K562 (cell line): Measurements from ENCODE around the gene CUL1. TPM values are rescaled to one million over a fixed set of nuclear protein-coding genes. Genes with fewer than 3 reads are reported as not detected.
A peak's percentile ranks its signal among the peaks of the same experiment; 100 is the strongest.

Source experiments
- ASH1L ChIP-seq: fragments of 450-650 bp; IDR thresholded peaks from 2 replicates; pipeline ENCODE4 v1.6.1; 2018; ENCODE audit warnings: borderline replicate concordance, mild to moderate bottlenecking, low read depth; ENCODE audit not compliant: partially characterized antibody
- BACH1 ChIP-seq: fragments of 200-800 bp; sonication (Bioruptor generic); IDR thresholded peaks from 2 replicates; pipeline ENCODE4 v1.6.1; 2016; ENCODE audit warnings: missing genetic modification characterization, missing compliant biosample characterization
- CHD1 ChIP-seq: fragments of 200-600 bp; sonication (generic); IDR thresholded peaks from one replicate; pipeline ENCODE4 v1.6.1; 2012; ENCODE audit warnings: mild to moderate bottlenecking, moderate library complexity, low read length, inconsistent platforms
- ETV5 ChIP-seq: sonication (generic); formaldehyde crosslinking; IDR thresholded peaks from 2 replicates; pipeline ENCODE4 v1.4.0; 2020; ENCODE audit warnings: low read depth, mild to moderate bottlenecking, missing genetic modification reagents
- FOS ChIP-seq: IDR thresholded peaks from 3 replicates; pipeline ENCODE4 v1.6.1; 2011; ENCODE audit not compliant: insufficient read length; ENCODE audit errors: extremely low read depth
- FOXK2 ChIP-seq, 2 experiments: fragments of 450-650 bp; IDR thresholded peaks in 1 of 2; conservative IDR thresholded peaks in 1 of 2; 2 replicates each; pipeline ENCODE4 v1.6.1; 2016; ENCODE audit warnings: low read depth in 2 of 2, mild to moderate bottlenecking in 1 of 2
- HNRNPL ChIP-seq: fragments of 200-400 bp; formaldehyde crosslinking; IDR thresholded peaks from 2 replicates; pipeline ENCODE4 v1.6.1; 2017; ENCODE audit warnings: low read depth, mild to moderate bottlenecking, low read length
- JUN ChIP-seq, 2 experiments: sonication (generic) in 1 of 2; formaldehyde crosslinking in 1 of 2; IDR thresholded peaks; 2 replicates each; pipeline versions ENCODE4 v1.6.1 to v1.8.0; 2012 to 2022; ENCODE audit warnings: borderline replicate concordance in 2 of 2, mild to moderate bottlenecking in 2 of 2, improper control_type of control experiment in 1 of 2, low read depth in 1 of 2, low read length in 1 of 2, missing genetic modification reagents in 1 of 2
- KAT2B ChIP-seq: IDR thresholded peaks from one replicate; pipeline ENCODE4 v1.6.1; 2012; ENCODE audit warnings: low read depth, mild to moderate bottlenecking, control low read depth, inconsistent platforms, low read length, moderate library complexity
- MEF2A ChIP-seq: IDR thresholded peaks from 2 replicates; pipeline ENCODE4 v1.6.1; 2011; ENCODE audit warnings: low read depth, mild to moderate bottlenecking, low read length, moderate library complexity; ENCODE audit not compliant: control insufficient read depth
- MIER1 ChIP-seq: fragments of 450-650 bp; IDR thresholded peaks from 2 replicates; pipeline ENCODE4 v1.6.1; 2016; ENCODE audit warnings: antibody characterized with exemption, mild to moderate bottlenecking, low read depth
- NFIX ChIP-seq: fragments of 250-450 bp; sonication (Bioruptor Pico); IDR thresholded peaks from 2 replicates; pipeline ENCODE4 v1.4.0; 2020; ENCODE audit warnings: low read depth, mild to moderate bottlenecking, moderate library complexity
- NFYB ChIP-seq: IDR thresholded peaks from 2 replicates; pipeline ENCODE4 v1.6.1; 2011; ENCODE audit warnings: mild to moderate bottlenecking, moderate library complexity; ENCODE audit not compliant: insufficient read length; ENCODE audit errors: extremely low read depth
- PCBP2 ChIP-seq: fragments of 200-400 bp; formaldehyde crosslinking; IDR thresholded peaks from 2 replicates; pipeline ENCODE4 v1.6.1; 2018; ENCODE audit warnings: low read length, low read depth, mild to moderate bottlenecking, moderate library complexity; ENCODE audit not compliant: poor library complexity, severe bottlenecking
- RFX1 ChIP-seq: fragments of 450-650 bp; IDR thresholded peaks from 2 replicates; pipeline ENCODE4 v1.6.1; 2016; ENCODE audit warnings: mild to moderate bottlenecking, moderate library complexity
- SMAD3 ChIP-seq: fragments of 450-650 bp; formaldehyde crosslinking; conservative IDR thresholded peaks from 2 replicates; pipeline ENCODE4 v1.4.0; 2020; ENCODE audit warnings: mild to moderate bottlenecking
- SUPT5H ChIP-seq: fragments of 450-650 bp; IDR thresholded peaks from 2 replicates; pipeline ENCODE4 v1.6.1; 2016
- TEAD1 ChIP-seq, 2 experiments: fragments of 450-650 bp in 1 of 2; sonication (generic) in 1 of 2; formaldehyde crosslinking; IDR thresholded peaks; 2 replicates each; pipeline versions ENCODE4 v1.4.0 to v1.8.0; 2020 to 2022; ENCODE audit warnings: mild to moderate bottlenecking in 2 of 2, missing genetic modification reagents in 1 of 2
- ZKSCAN8 ChIP-seq: fragments of 200-800 bp; sonication (Bioruptor generic); IDR thresholded peaks from 2 replicates; pipeline ENCODE4 v1.6.1; 2016; ENCODE audit warnings: missing genetic modification characterization, missing compliant biosample characterization
- ZNF134 ChIP-seq: fragments of 250-450 bp; sonication (Bioruptor Pico); conservative IDR thresholded peaks from 2 replicates; pipeline ENCODE4 v1.4.0; 2020
- ZNF263 ChIP-seq: sonication (generic); formaldehyde crosslinking; IDR thresholded peaks from 2 replicates; pipeline ENCODE4 v1.8.0; 2022; ENCODE audit warnings: mild to moderate bottlenecking, missing genetic modification reagents, borderline replicate concordance
- ZNF316 ChIP-seq: fragments of 450-650 bp; IDR thresholded peaks from 2 replicates; pipeline ENCODE4 v1.6.1; 2016
- ZNF696 ChIP-seq: fragments of 250-450 bp; sonication (Bioruptor Pico); conservative IDR thresholded peaks from 2 replicates; pipeline ENCODE4 v1.4.0; 2020; ENCODE audit warnings: mild to moderate bottlenecking, moderate library complexity
- polyA plus RNA-seq, 8 experiments: library from polyadenylated mRNA; depleted of rRNA in 4 of 8; stranded (reverse) in 5 of 8; unstranded in 3 of 8; fragments of >200 nt; fragmentation: Nextera tagmentation in 2 of 8; fragmentation: Illumina TruSeq in 1 of 8; extraction: Ambion mirVana in 2 of 8; extraction: Trizol in 1 of 8; gene quantifications; 2 replicates each; pipeline versions ENCODE4 v1.2.1 to v1.2.3, GENCODE V29; 2011 to 2014; ENCODE audit warnings: inconsistent platforms in 1 of 8, missing spikeins in 1 of 8
- total RNA-seq, 7 experiments: library from RNA; depleted of rRNA in 6 of 7; stranded (reverse); fragments of >200 nt in 6 of 7; fragmentation: Illumina TruSeq in 2 of 7; extraction: Trizol in 2 of 7; gene quantifications; 2 replicates each; pipeline versions ENCODE4 v1.2.1 to v1.2.3, GENCODE V29; 2011 to 2021; ENCODE audit warnings: low replicate concordance in 1 of 7
- TF ChIP-seq, protein P1 (sequence below): fragments of 450-650 bp; formaldehyde crosslinking; conservative IDR thresholded peaks from 2 replicates; pipeline ENCODE4 v1.4.0; 2022; ENCODE audit warnings: mild to moderate bottlenecking, missing genetic modification characterization
- TF ChIP-seq, protein P2 (sequence below): fragments of 450-650 bp; IDR thresholded peaks from 2 replicates; pipeline ENCODE4 v1.6.1; 2018; ENCODE audit not compliant: partially characterized antibody

CUL1 gene
- total and polyA plus RNA-seq, 9 of the 15 experiments (the other 6 are each of a cell fraction or from before 2014, with no cell fraction given), result 31.5 to 107 (median 96.5) TPM

DNA sequence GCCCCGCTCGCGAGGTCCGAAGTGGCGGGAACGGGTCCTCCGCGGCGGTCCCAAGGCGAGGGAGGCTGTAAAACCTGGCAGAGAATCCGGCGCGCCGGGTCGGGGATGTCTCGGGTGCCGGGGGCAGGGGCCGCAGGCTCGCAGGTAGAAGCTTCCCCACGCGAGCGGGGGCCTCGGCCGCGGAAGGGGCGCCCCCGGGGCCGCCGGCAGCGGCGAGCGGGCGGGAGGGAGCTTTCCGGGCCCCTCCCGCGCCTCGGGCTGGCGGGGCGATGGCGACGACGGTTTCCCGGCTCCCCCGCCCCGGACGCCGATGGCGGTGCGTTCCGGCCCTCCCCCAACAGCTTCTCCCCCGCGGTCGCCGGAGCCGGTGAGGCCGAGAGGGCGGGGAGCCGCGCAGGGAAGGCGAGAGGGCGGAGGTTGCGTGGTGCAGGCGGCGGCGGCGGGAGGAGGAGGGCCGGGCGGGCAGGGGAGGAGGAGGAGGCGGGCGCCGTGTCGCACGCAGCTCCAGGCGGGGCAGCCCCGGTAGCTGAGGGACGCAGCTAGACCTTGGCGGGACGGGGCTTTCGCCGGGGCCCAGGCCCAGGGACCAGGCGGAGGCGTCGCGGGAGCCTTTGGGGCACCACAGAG lies at the start of gene CUL1 (continued):
- TF ChIP-seq MEF2A (no peak), SUPT5H (peak; percentile 72), ASH1L (no peak), ZNF696 (no peak), RFX1 (no peak), NFIX (CRISPR knock-in tag) (no peak), ZNF263 (CRISPR knock-in tag) (peak; percentile 99), FOXK2 (conservative IDR thresholded peaks at IDR 0.05 in 1 of 2, IDR thresholded peaks at IDR 0.05 in 1 of 2; ENCODE audit: low read depth in 2 of 2) (no peak), PCBP2 (peak; percentile 43), MIER1 (no peak), JUN (IDR thresholded peaks at IDR 0.05; ENCODE audit: borderline replicate concordance, low read depth, low read length) (no peak), JUN (CRISPR knock-in tag; IDR thresholded peaks at IDR 0.05; ENCODE audit: borderline replicate concordance) (peak; percentile 94; the same call in 1 of the 2 replicates), ZNF134 (no peak), KAT2B (no peak), TEAD1 (CRISPR knock-in tag; IDR thresholded peaks at IDR 0.05) (peak in 1 of 2 experiments; percentile 92; a peak in 2 of 4 replicates), ZKSCAN8 (CRISPR knock-in tag) (no peak), HNRNPL (no peak), NFYB (no peak), BACH1 (tag) (no peak), ZNF316 (no peak), ETV5 (CRISPR knock-in tag) (no peak; the same call in 1 of the 2 replicates), SMAD3 (CRISPR knock-in tag) (no peak), FOS (no peak), CHD1 (no peak)
- TF ChIP-seq, protein P1, sequence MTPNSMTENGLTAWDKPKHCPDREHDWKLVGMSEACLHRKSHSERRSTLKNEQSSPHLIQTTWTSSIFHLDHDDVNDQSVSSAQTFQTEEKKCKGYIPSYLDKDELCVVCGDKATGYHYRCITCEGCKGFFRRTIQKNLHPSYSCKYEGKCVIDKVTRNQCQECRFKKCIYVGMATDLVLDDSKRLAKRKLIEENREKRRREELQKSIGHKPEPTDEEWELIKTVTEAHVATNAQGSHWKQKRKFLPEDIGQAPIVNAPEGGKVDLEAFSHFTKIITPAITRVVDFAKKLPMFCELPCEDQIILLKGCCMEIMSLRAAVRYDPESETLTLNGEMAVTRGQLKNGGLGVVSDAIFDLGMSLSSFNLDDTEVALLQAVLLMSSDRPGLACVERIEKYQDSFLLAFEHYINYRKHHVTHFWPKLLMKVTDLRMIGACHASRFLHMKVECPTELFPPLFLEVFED (CRISPR knock-in tag), result no peak
- TF ChIP-seq, protein P2, sequence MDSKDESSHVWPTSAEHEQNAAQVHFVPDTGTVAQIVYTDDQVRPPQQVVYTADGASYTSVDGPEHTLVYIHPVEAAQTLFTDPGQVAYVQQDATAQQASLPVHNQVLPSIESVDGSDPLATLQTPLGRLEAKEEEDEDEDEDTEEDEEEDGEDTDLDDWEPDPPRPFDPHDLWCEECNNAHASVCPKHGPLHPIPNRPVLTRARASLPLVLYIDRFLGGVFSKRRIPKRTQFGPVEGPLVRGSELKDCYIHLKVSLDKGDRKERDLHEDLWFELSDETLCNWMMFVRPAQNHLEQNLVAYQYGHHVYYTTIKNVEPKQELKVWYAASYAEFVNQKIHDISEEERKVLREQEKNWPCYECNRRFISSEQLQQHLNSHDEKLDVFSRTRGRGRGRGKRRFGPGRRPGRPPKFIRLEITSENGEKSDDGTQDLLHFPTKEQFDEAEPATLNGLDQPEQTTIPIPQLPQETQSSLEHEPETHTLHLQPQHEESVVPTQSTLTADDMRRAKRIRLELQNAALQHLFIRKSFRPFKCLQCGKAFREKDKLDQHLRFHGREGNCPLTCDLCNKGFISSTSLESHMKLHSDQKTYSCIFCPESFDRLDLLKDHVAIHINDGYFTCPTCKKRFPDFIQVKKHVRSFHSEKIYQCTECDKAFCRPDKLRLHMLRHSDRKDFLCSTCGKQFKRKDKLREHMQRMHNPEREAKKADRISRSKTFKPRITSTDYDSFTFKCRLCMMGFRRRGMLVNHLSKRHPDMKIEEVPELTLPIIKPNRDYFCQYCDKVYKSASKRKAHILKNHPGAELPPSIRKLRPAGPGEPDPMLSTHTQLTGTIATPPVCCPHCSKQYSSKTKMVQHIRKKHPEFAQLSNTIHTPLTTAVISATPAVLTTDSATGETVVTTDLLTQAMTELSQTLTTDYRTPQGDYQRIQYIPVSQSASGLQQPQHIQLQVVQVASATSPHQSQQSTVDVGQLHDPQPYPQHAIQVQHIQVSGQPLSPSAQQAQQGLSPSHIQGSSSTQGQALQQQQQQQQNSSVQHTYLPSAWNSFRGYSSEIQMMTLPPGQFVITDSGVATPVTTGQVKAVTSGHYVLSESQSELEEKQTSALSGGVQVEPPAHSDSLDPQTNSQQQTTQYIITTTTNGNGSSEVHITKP, result peak; percentile 54
